Peyer's patch (tissue), 4 donors: Measurements from ENCODE around the gene EYA3. TPM values are rescaled to one million over a fixed set of nuclear protein-coding genes. Genes with fewer than 3 reads are reported as not detected.

ENCODE experiments used
- DNase-seq, 3 donors: peaks; one replicate each; pipeline ENCODE4 v3.0.0-alpha.2; 2017 to 2019
- H3K27ac ChIP-seq, 4 donors: fragments of 200-600 bp; sonication (generic); one replicate each; pipeline ENCODE4 v1.5.1; 2016 to 2019
- H3K27me3 ChIP-seq, 2 donors: fragments of 200-600 bp; sonication (generic); one replicate each; pipeline ENCODE4 v1.5.1; 2019
- H3K36me3 ChIP-seq, 3 donors: fragments of 200-600 bp; sonication (generic); one replicate each; pipeline ENCODE4 v1.5.1; 2016 to 2019
- H3K4me1 ChIP-seq, 4 donors: fragments of 200-600 bp; sonication (generic); one replicate each; pipeline ENCODE4 v1.5.1; 2016 to 2019
- H3K4me3 ChIP-seq, 4 donors: fragments of 200-600 bp; sonication (generic); 1 replicate in 3 of 4; 2 replicates in 1 of 4; pipeline ENCODE4 v1.5.1; 2016 to 2019; ENCODE audit warnings: mild to moderate bottlenecking in 1 of 4
- H3K9me3 ChIP-seq, 4 donors: fragments of 200-600 bp; sonication (generic); one replicate each; pipeline ENCODE4 v1.5.1; 2016 to 2019; ENCODE audit warnings: mild to moderate bottlenecking in 1 of 4
- CTCF ChIP-seq, 6 experiments: fragments of 450-650 bp in 4 of 6; fragments of 200-600 bp in 2 of 6; sonication (generic) in 1 of 6; IDR thresholded peaks; one replicate each; pipeline ENCODE4 v1.5.1; 2017 to 2019; ENCODE audit warnings: antibody characterized with exemption in 6 of 6, mild to moderate bottlenecking in 3 of 6, moderate library complexity in 1 of 6
- POLR2A ChIP-seq, 2 donors: fragments of 450-650 bp; IDR thresholded peaks; one replicate each; pipeline ENCODE4 v1.5.1; 2017; ENCODE audit warnings: antibody characterized with exemption in 2 of 2, mild to moderate bottlenecking in 2 of 2, moderate library complexity in 2 of 2
- total RNA-seq, 4 donors: library from RNA; depleted of rRNA; stranded (reverse); fragments of >200 nt; gene quantifications; one replicate each; pipeline ENCODE4 v1.1.0, GENCODE V29; 2016

The EYA3 gene
- total RNA-seq, 4 donors from 2014 or later, result 17.1 to 32.2 (median 23.4) TPM

DNA sequence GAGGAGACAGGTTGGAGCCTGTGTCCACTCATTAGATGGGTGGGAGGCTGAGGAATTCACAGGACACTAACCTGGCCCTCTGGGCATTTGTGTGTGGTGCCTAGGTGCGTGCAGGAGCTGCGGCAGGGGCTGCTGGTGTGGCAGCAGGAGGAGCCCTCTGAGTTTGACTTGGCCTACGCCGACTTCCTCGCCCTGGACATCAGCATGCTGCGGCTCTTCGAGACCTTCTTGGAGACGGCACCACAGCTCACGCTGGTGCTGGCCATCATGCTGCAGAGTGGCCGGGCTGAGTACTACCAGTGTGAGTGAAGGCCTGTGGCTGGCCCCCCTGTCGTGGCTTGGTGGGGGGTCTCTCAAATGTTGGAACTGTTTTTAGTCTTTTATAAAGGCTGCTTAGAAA is 125.0 kb downstream of the EYA3 start:
- DNase-seq, result no peak
- H3K36me3 ChIP-seq, result peaks cover 0 to 51% (median 0%) of the 10 kb centered on the region in 3 donors
- TF ChIP-seq CTCF (IDR thresholded peaks at IDR 0.05), result no peak
- TF ChIP-seq POLR2A (IDR thresholded peaks at IDR 0.05), result no peak
- H3K9me3 ChIP-seq, result no peaks in the 10 kb centered on the region
- H3K27me3 ChIP-seq, result no peaks in the 10 kb centered on the region
- H3K4me3 ChIP-seq, result no peak overlapping the region
- peaks cover 0 to 25% (median 7%) of the 10 kb centered on the region in 4 donors for H3K4me1 ChIP-seq
- no peak overlapping the region for H3K27ac ChIP-seq

DNA sequence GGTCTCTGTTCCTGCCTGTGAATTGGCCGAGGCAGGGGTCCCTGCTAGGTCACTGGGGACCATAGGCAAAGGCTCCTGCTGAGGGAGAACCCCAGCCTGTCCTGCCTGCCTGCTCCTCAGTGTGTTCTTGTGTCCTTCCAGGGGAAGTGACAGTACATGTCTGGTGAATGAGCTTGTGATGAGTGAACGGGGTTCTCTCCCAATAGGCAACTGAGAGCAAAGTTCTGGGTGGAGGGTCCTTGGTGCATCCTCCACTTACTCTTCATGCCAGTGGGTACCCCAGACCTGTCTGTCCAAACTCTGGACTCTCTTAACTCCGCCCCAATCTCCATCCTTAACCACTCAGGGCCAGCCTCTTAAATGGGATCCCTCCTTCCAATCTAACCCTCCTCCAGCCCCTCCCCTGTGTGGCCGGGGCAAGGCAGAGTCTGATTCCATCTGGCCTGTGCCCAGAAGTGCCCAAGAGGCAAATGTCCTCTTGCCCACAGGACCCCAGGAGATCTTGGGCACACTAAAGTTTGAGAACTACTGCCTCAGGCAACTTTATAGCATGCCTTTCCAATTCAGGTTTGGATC is 126.7 kb downstream of the EYA3 start:
- Histone ChIP-seq H3K27me3 (no peaks in the 10 kb centered on the region), H3K27ac (peak overlapping the region in 2 of 4 donors; percentile 25 to 98), H3K9me3 (no peaks in the 10 kb centered on the region), H3K36me3 (peaks cover 0 to 35% (median 0%) of the 10 kb centered on the region in 3 donors), H3K4me1 (peaks cover 0 to 25% (median 7%) of the 10 kb centered on the region in 4 donors), H3K4me3 (no peak overlapping the region)
- no peak for DNase-seq
- no peak for TF ChIP-seq CTCF (IDR thresholded peaks at IDR 0.05)
- TF ChIP-seq POLR2A (IDR thresholded peaks at IDR 0.05), result no peak

DNA sequence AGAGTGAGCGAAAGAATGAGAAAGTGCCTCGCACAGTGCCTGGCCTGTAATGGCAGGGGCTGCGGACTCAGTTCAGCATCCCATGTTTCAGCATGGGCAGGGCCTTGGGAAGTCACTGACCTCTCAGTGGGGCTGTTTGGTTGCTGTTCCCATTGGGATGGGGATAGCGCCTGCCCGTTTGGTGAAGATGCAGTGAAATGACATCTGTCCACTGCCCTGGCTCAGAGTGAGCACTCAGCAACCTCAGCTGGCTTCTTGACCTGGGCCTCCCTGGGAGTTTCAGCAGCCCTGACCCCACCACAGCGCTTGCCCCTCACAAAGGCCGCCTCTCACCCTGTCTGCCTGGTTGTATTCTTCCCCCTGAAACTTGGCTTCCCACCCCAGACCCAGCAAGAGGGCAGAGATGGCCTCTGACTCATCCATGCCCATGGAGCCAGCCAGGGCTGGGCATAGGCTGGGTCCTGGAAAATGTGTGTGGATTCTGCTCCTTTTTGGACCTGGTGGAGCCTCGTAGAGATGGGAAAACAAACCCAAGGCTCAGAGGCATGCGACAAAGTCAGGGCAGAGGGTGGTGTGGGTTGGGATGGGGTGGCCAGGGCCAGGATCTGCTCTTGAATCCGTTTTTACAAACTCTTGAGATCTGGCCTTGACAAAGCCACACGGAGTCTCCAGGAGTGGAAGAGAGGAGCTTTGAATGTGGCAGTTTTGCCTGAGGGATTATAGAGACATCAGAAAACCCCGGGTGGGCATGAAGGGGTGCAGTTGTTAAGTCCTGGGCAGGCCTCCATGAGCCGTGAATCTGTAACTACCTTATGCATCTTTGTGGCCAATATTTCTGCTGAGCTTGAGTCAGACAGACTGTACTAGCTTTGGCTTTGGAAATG is 127.4 kb downstream of the EYA3 start:
- DNase-seq, result peak in 1 of 3 donors; percentile 52
- Histone ChIP-seq H3K4me1 (peaks cover 0 to 25% (median 7%) of the 10 kb centered on the region in 4 donors), H3K27ac (peak overlapping the region; percentile 90 to 98 (median 95)), H3K36me3 (peaks cover 0 to 27% (median 0%) of the 10 kb centered on the region in 3 donors), H3K27me3 (no peaks in the 10 kb centered on the region), H3K4me3 (peak overlapping the region; percentile 62 to 97 (median 74)), H3K9me3 (no peaks in the 10 kb centered on the region)
- TF ChIP-seq POLR2A (IDR thresholded peaks at IDR 0.05) (no peak), CTCF (IDR thresholded peaks at IDR 0.05) (no peak)

- peak within 1 kb of the TSS; percentile 62 to 97 (median 74) for H3K4me3 ChIP-seq
- peaks cover 0 to 17% (median 0%) of the 10 kb centered on the region in 3 donors for H3K36me3 ChIP-seq
- H3K9me3 ChIP-seq, result no peaks in the 10 kb centered on the region
- DNase-seq, result peak; percentile 79 to 92 (median 92)
- TF ChIP-seq POLR2A (IDR thresholded peaks at IDR 0.05), result peak; percentile 63 to 67
- peak; percentile 16 to 75 (median 62) for TF ChIP-seq CTCF (IDR thresholded peaks at IDR 0.05)
- H3K27ac ChIP-seq, result peak within 1 kb of the TSS; percentile 90 to 98 (median 95)
- peaks cover 0 to 25% (median 7%) of the 10 kb centered on the region in 4 donors for H3K4me1 ChIP-seq
- H3K27me3 ChIP-seq, result no peaks in the 10 kb centered on the region
Observed at GRCh38 chr1:27959792-27960603, 128.4 kb downstream of the EYA3 start, which contains the start of gene XKR8. Gene XKR8, plus strand, starts transcription at chr1:27959973. Its CDS starts 97 bp downstream, at chr1:27960070.

GRCh38 chr1:27958513-27958912 is 129.9 kb downstream of the EYA3 start:
- no peak overlapping the region for H3K4me3 ChIP-seq
- peaks cover 0 to 4% (median 0%) of the 10 kb centered on the region in 3 donors for H3K36me3 ChIP-seq
- DNase-seq, result peak in 1 of 3 donors; percentile 49
- H3K27me3 ChIP-seq, result no peaks in the 10 kb centered on the region
- no peaks in the 10 kb centered on the region for H3K9me3 ChIP-seq
- H3K4me1 ChIP-seq, result peaks cover 0 to 25% (median 7%) of the 10 kb centered on the region in 4 donors
- TF ChIP-seq CTCF (IDR thresholded peaks at IDR 0.05), result no peak
- TF ChIP-seq POLR2A (IDR thresholded peaks at IDR 0.05), result no peak
- no peak overlapping the region for H3K27ac ChIP-seq
